Hepatocyte (in vitro differentiated cells): ENCODE data around the gene SIDT2. TPM values are rescaled to one million over a fixed set of nuclear protein-coding genes. Genes with fewer than 3 reads are reported as not detected.

ENCODE experiments used
- DNase-seq: peaks from one replicate; pipeline ENCODE4 v3.0.0-alpha.2; 2016; ENCODE audit warnings: low spot score
- H2AFZ ChIP-seq: fragments of 200-600 bp; sonication (generic); 2 replicates; pipeline ENCODE4 v1.6.0; 2016; ENCODE audit warnings: antibody characterized with exemption, mild to moderate bottlenecking
- H3K27ac ChIP-seq: fragments of 200-600 bp; sonication (generic); 2 replicates; pipeline ENCODE4 v1.5.1; 2016; ENCODE audit warnings: mild to moderate bottlenecking
- H3K27me3 ChIP-seq: fragments of 200-600 bp; sonication (generic); 2 replicates; pipeline ENCODE4 v1.6.1; 2016
- H3K36me3 ChIP-seq: fragments of 200-600 bp; sonication (generic); replicated peaks from 2 replicates; pipeline ENCODE4 v1.5.1; 2016; ENCODE audit warnings: low read depth; ENCODE audit not compliant: insufficient read depth
- H3K4me1 ChIP-seq: fragments of 200-600 bp; sonication (generic); 2 replicates; pipeline ENCODE4 v1.5.1; 2016; ENCODE audit warnings: mild to moderate bottlenecking, moderate library complexity; ENCODE audit not compliant: insufficient read depth
- H3K4me2 ChIP-seq: fragments of 200-600 bp; sonication (generic); 2 replicates; pipeline ENCODE4 v1.6.0; 2016
- H3K4me3 ChIP-seq: fragments of 200-600 bp; sonication (generic); 2 replicates; pipeline ENCODE4 v1.5.1; 2016; ENCODE audit warnings: mild to moderate bottlenecking
- H3K79me2 ChIP-seq: fragments of 200-600 bp; sonication (generic); 2 replicates; pipeline ENCODE4 v1.6.0; 2017; ENCODE audit warnings: mild to moderate bottlenecking
- H3K9me2 ChIP-seq: fragments of 200-600 bp; sonication (generic); replicated peaks from 2 replicates; pipeline ENCODE4 v1.6.0; 2017; ENCODE audit warnings: mild to moderate bottlenecking; ENCODE audit not compliant: insufficient read depth
- H3K9me3 ChIP-seq: fragments of 200-600 bp; sonication (generic); 2 replicates; pipeline ENCODE4 v1.5.1; 2016; ENCODE audit warnings: low read depth, mild to moderate bottlenecking
- H4K20me1 ChIP-seq: fragments of 200-600 bp; sonication (generic); 2 replicates; pipeline ENCODE4 v1.6.0; 2016; ENCODE audit warnings: mild to moderate bottlenecking; ENCODE audit not compliant: insufficient read depth, poor library complexity, severe bottlenecking
- EZH2 ChIP-seq: fragments of 200-600 bp; sonication (generic); IDR thresholded peaks from 2 replicates; pipeline ENCODE4 v1.6.1; 2016; ENCODE audit warnings: antibody characterized with exemption, mild to moderate bottlenecking, borderline replicate concordance
- EZH2phosphoT487 ChIP-seq: fragments of 200-600 bp; sonication (generic); IDR thresholded peaks from one replicate; pipeline ENCODE4 v1.6.1; 2018; ENCODE audit warnings: antibody characterized with exemption, mild to moderate bottlenecking, low read depth, moderate library complexity; ENCODE audit not compliant: unreplicated experiment, severe bottlenecking
- WGBS: methylation state at CpG from one replicate; pipeline ENCODE4 v1.1.6; 2016; ENCODE audit warnings: low lambda C conversion rate; ENCODE audit errors: missing lambda C conversion rate; 5-methylcytosine and 5-hydroxymethylcytosine counted together
- polyA plus RNA-seq: library from polyadenylated mRNA; unstranded; fragments of >200 nt; fragmentation: Nextera tagmentation; extraction: Ambion mirVana; gene quantifications from 2 replicates; pipeline ENCODE4 v1.2.1, GENCODE V29; 2016
- total RNA-seq: library from RNA; depleted of rRNA; stranded (reverse); fragments of >200 nt; gene quantifications from 2 replicates; pipeline ENCODE4 v1.2.3, GENCODE V29; 2014
- TF ChIP-seq, protein P1 (sequence below): fragments of 200-600 bp; sonication (generic); IDR thresholded peaks from 2 replicates; pipeline ENCODE4 v1.5.1; 2016; ENCODE audit warnings: antibody characterized with exemption, mild to moderate bottlenecking; ENCODE audit not compliant: poor library complexity

SIDT2 gene
- total and polyA plus RNA-seq, 2 experiments from 2014 or later, result 16.7 to 27.1 TPM

DNA sequence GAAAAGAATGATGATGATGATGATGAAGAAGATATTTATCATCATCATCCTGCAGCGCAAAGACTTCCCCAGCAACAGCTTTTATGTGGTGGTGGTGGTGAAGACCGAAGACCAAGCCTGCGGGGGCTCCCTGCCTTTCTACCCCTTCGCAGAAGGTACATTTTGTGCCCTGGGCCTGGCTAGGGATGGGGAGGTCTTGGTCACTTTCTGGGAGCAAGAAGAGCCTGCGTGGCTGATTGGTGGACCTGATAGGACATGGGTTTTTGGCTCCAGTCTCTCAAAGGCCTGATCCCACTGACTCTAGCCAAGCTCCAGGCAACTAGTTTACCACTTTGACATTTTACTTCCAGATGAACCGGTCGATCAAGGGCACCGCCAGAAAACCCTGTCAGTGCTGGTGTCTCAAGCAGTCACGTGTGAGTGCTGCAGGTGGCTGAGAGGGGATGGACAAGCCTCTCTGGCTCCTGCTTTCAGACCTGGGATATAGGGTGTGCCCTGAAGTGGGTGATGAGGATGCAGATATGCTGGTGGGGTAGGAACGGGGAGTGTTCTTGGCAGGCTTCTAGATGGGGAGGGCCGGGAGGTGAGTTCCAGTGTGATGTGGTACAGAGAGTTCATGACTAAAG is 5.3 kb downstream of the SIDT2 start:
- H3K27me3 ChIP-seq, result no peaks in the 10 kb centered on the region
- no peak for DNase-seq
- H3K4me2 ChIP-seq, result no peak overlapping the region
- peaks cover 13% of the 10 kb centered on the region for H3K4me1 ChIP-seq
- no peaks in the 10 kb centered on the region for H3K9me2 ChIP-seq
- no peak overlapping the region for H3K27ac ChIP-seq
- TF ChIP-seq EZH2phosphoT487, result no peak
- no peak for TF ChIP-seq EZH2
- TF ChIP-seq, protein P1, sequence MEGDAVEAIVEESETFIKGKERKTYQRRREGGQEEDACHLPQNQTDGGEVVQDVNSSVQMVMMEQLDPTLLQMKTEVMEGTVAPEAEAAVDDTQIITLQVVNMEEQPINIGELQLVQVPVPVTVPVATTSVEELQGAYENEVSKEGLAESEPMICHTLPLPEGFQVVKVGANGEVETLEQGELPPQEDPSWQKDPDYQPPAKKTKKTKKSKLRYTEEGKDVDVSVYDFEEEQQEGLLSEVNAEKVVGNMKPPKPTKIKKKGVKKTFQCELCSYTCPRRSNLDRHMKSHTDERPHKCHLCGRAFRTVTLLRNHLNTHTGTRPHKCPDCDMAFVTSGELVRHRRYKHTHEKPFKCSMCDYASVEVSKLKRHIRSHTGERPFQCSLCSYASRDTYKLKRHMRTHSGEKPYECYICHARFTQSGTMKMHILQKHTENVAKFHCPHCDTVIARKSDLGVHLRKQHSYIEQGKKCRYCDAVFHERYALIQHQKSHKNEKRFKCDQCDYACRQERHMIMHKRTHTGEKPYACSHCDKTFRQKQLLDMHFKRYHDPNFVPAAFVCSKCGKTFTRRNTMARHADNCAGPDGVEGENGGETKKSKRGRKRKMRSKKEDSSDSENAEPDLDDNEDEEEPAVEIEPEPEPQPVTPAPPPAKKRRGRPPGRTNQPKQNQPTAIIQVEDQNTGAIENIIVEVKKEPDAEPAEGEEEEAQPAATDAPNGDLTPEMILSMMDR, result no peak
- H3K9me3 ChIP-seq, result no peaks in the 10 kb centered on the region
- H3K36me3 ChIP-seq, result no peaks in the 10 kb centered on the region
- WGBS, result 78% methylated on average over 11 of the region's 11 CpGs
- H3K4me3 ChIP-seq, result no peak overlapping the region
- H4K20me1 ChIP-seq, result no peaks in the 10 kb centered on the region
- no peak overlapping the region for H2AFZ ChIP-seq
- H3K79me2 ChIP-seq, result peaks cover 7% of the 10 kb centered on the region

DNA sequence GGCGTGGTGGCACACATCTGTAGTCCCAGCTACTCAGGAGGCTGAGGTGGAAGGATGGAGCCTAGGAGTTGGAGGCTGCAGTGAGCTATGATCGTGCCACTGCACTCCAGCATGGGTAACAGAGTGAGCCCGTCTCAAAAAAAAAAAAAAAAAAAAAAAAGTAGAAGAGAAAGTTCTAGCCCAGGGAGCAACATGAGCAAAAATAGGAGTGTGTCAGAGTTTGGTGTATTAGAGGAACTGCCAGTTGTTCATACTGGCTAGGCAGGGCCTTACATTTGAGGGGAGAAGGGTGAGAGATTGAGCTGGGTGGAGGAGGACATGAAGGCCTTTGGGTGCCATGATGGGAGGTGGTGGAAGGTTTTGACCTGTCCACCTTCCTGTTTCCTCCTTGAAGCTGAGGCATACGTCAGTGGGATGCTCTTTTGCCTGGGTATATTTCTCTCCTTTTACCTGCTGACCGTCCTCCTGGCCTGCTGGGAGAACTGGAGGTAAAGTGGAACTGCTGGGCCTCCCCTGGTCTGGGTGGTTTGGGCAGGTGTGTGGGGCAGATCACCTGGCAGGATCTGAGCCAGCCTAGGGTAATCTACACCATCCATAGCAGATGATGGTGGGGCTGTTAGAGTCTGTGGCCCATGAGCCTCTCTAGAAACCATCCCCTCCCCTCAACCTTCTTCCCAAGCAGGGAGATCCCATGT is 7.3 kb downstream of the SIDT2 start:
- Histone ChIP-seq H3K27ac (peak overlapping the region; percentile 57), H3K9me2 (no peaks in the 10 kb centered on the region), H2AFZ (no peak overlapping the region), H4K20me1 (no peaks in the 10 kb centered on the region), H3K27me3 (no peaks in the 10 kb centered on the region), H3K4me3 (no peak overlapping the region), H3K4me1 (peaks cover 1% of the 10 kb centered on the region), H3K9me3 (no peaks in the 10 kb centered on the region), H3K36me3 (no peaks in the 10 kb centered on the region), H3K79me2 (peaks cover 2% of the 10 kb centered on the region), H3K4me2 (no peak overlapping the region)
- DNase-seq, result no peak
- WGBS, result 91% methylated on average over 4 of the region's 5 CpGs
- TF ChIP-seq, protein P1, result no peak
- TF ChIP-seq EZH2 (no peak), EZH2phosphoT487 (no peak)

DNA sequence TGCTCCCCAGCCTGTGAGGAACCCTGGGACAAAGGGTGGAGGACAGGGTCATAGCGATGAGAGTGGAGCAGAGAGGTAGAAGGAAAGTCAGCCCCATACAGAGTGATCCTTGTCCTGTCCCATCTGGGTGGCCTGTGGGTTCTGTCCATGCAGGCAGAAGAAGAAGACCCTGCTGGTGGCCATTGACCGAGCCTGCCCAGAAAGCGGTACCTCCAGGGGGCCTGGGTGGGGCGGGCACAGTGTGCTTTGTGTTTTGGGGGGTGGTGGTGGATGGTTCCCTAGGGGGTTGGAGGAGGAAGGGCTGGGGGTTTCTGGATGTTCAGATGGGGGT is 7.9 kb downstream of the SIDT2 start:
- 100% methylated on average over 4 of the region's 4 CpGs for WGBS
- Histone ChIP-seq H3K27me3 (no peaks in the 10 kb centered on the region), H2AFZ (no peak overlapping the region), H3K9me2 (no peaks in the 10 kb centered on the region), H3K4me2 (no peak overlapping the region), H3K9me3 (no peaks in the 10 kb centered on the region), H3K36me3 (no peaks in the 10 kb centered on the region), H3K79me2 (no peaks in the 10 kb centered on the region), H3K4me3 (no peak overlapping the region), H4K20me1 (no peaks in the 10 kb centered on the region), H3K4me1 (no peaks in the 10 kb centered on the region), H3K27ac (no peak overlapping the region)
- DNase-seq, result no peak
- TF ChIP-seq EZH2phosphoT487 (no peak), EZH2 (no peak)
- TF ChIP-seq, protein P1, result no peak
